HepG2 (cell line): ENCODE results near the gene AFTPH. TPM values are rescaled to one million over a fixed set of nuclear protein-coding genes. Genes with fewer than 3 reads are reported as not detected.

ENCODE experiments used
- ARID2 ChIP-seq: sonication (generic); formaldehyde crosslinking; IDR thresholded peaks from 2 replicates; pipeline ENCODE4 v1.8.1; 2022; ENCODE audit warnings: mild to moderate bottlenecking, missing genetic modification reagents, borderline replicate concordance
- ATF7-NPFF ChIP-seq: sonication (generic); formaldehyde crosslinking; IDR thresholded peaks from 2 replicates; pipeline ENCODE4 v1.8.1; 2023; ENCODE audit warnings: mild to moderate bottlenecking, low read depth, missing genetic modification reagents, moderate library complexity
- DNMT3B ChIP-seq: conservative IDR thresholded peaks from 2 replicates; pipeline ENCODE4 v1.6.1; 2016; ENCODE audit warnings: missing biosample characterization, control low read depth
- FOXM1 ChIP-seq: sonication (generic); formaldehyde crosslinking; IDR thresholded peaks from 2 replicates; pipeline ENCODE4 v1.5.0; 2020; ENCODE audit warnings: missing genetic modification reagents
- KAT8 ChIP-seq: IDR thresholded peaks from 2 replicates; pipeline ENCODE4 v1.6.1; 2016; ENCODE audit warnings: missing genetic modification reagents, missing compliant biosample characterization
- RAD21 ChIP-seq: fragments of 450-650 bp; formaldehyde crosslinking; IDR thresholded peaks from 2 replicates; pipeline ENCODE4 v1.5.0; 2020; ENCODE audit warnings: mild to moderate bottlenecking
- SPEN ChIP-seq: sonication (generic); formaldehyde crosslinking; IDR thresholded peaks from 2 replicates; pipeline ENCODE4 v1.5.1; 2020; ENCODE audit warnings: low read depth, mild to moderate bottlenecking, missing genetic modification reagents
- TBX2 ChIP-seq: sonication (generic); formaldehyde crosslinking; IDR thresholded peaks from 2 replicates; pipeline ENCODE4 v1.5.0; 2020; ENCODE audit warnings: missing genetic modification reagents, mild to moderate bottlenecking, borderline replicate concordance
- ZNF160 ChIP-seq: sonication (generic); formaldehyde crosslinking; IDR thresholded peaks from 2 replicates; pipeline ENCODE4 v1.8.0; 2022; ENCODE audit warnings: mild to moderate bottlenecking, inconsistent platforms, missing genetic modification reagents
- ZNF782 ChIP-seq: sonication (generic); formaldehyde crosslinking; IDR thresholded peaks from 2 replicates; pipeline ENCODE4 v1.4.0; 2020; ENCODE audit warnings: missing genetic modification reagents, mild to moderate bottlenecking, borderline replicate concordance
- ZNF790 ChIP-seq: sonication (generic); formaldehyde crosslinking; IDR thresholded peaks from 2 replicates; pipeline ENCODE4 v1.8.0; 2022; ENCODE audit warnings: missing genetic modification reagents, mild to moderate bottlenecking, borderline replicate concordance
- ZSCAN20 ChIP-seq: sonication (generic); formaldehyde crosslinking; IDR thresholded peaks from 2 replicates; pipeline ENCODE4 v1.4.0; 2020; ENCODE audit warnings: missing genetic modification reagents, mild to moderate bottlenecking, borderline replicate concordance
- polyA plus RNA-seq, 8 experiments: library from polyadenylated mRNA; depleted of rRNA in 3 of 8; stranded (reverse) in 7 of 8; unstranded in 1 of 8; fragments of >200 nt; fragmentation: Illumina TruSeq in 4 of 8; extraction: Trizol in 4 of 8; gene quantifications; 2 replicates each; pipeline versions ENCODE4 v1.2.1 to v1.2.3, GENCODE V29; 2011 to 2016; ENCODE audit warnings: low read depth in 4 of 8, missing spikeins in 1 of 8, mixed read lengths in 1 of 8; ENCODE audit not compliant: insufficient read depth in 1 of 8
- total RNA-seq, 5 experiments: library from RNA; depleted of rRNA; stranded (reverse); fragments of >200 nt; fragmentation: Illumina TruSeq; extraction: Trizol; gene quantifications; 2 replicates each; pipeline ENCODE4 v1.2.3, GENCODE V29; 2016; ENCODE audit warnings: low read depth in 1 of 5
- TF ChIP-seq, protein P1 (sequence below): sonication (generic); formaldehyde crosslinking; IDR thresholded peaks from 2 replicates; pipeline ENCODE4 v1.4.0; 2020; ENCODE audit warnings: mild to moderate bottlenecking, missing genetic modification reagents
- TF ChIP-seq, protein P2 (sequence below): sonication (generic); formaldehyde crosslinking; IDR thresholded peaks from 2 replicates; pipeline ENCODE4 v1.9.0; 2022; ENCODE audit warnings: low read depth, missing genetic modification reagents
- TF ChIP-seq, protein P3 (sequence below): sonication (generic); formaldehyde crosslinking; IDR thresholded peaks from 2 replicates; pipeline ENCODE4 v1.5.0; 2020; ENCODE audit warnings: missing genetic modification reagents
- TF ChIP-seq, protein P4 (sequence below): sonication (generic); formaldehyde crosslinking; IDR thresholded peaks from 2 replicates; pipeline ENCODE4 v1.4.0; 2020; ENCODE audit warnings: mild to moderate bottlenecking, low read depth, missing genetic modification reagents

AFTPH gene
- total and polyA plus RNA-seq, 2 of the 13 experiments (the other 11 are each of a cell fraction or from before 2014, with no cell fraction given) = 27.5 to 36.8 TPM

DNA sequence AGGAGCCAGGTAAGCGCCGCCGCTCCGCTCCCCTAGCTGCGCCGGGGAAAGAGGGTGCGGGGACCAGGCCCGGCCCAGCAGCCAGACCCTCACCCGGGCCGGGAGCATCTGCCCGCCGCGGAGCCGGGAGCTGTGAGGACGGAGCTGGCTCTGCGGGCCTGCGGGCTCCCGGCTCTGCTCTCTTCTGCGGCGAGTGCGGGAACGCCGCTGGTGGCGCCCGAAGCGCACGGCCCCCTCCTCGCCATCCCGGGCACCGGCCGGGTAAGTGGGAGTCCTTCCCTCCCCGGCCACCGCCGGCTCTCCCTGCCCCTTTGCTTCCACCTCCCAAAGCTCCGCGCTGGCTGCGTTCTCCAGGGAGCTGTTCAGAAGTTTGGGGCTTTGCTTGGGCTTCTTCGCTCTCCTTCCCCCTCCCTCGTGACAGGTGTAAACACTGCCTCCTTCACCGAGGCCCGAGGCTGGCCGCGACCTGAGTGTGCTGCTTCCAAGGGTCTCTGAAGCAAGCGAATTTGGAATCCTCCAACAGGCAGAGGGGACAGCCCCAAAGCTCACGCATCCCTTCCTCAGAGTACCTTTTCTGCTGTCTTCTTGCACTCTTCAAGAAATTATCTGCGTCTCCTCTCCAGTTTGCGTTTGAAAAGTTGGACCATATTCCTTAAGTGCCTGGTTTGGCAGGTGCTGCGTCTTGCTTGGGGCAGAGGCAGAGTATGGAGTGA, 632 bp downstream of the AFTPH start (continued):
- TF ChIP-seq, protein P1, sequence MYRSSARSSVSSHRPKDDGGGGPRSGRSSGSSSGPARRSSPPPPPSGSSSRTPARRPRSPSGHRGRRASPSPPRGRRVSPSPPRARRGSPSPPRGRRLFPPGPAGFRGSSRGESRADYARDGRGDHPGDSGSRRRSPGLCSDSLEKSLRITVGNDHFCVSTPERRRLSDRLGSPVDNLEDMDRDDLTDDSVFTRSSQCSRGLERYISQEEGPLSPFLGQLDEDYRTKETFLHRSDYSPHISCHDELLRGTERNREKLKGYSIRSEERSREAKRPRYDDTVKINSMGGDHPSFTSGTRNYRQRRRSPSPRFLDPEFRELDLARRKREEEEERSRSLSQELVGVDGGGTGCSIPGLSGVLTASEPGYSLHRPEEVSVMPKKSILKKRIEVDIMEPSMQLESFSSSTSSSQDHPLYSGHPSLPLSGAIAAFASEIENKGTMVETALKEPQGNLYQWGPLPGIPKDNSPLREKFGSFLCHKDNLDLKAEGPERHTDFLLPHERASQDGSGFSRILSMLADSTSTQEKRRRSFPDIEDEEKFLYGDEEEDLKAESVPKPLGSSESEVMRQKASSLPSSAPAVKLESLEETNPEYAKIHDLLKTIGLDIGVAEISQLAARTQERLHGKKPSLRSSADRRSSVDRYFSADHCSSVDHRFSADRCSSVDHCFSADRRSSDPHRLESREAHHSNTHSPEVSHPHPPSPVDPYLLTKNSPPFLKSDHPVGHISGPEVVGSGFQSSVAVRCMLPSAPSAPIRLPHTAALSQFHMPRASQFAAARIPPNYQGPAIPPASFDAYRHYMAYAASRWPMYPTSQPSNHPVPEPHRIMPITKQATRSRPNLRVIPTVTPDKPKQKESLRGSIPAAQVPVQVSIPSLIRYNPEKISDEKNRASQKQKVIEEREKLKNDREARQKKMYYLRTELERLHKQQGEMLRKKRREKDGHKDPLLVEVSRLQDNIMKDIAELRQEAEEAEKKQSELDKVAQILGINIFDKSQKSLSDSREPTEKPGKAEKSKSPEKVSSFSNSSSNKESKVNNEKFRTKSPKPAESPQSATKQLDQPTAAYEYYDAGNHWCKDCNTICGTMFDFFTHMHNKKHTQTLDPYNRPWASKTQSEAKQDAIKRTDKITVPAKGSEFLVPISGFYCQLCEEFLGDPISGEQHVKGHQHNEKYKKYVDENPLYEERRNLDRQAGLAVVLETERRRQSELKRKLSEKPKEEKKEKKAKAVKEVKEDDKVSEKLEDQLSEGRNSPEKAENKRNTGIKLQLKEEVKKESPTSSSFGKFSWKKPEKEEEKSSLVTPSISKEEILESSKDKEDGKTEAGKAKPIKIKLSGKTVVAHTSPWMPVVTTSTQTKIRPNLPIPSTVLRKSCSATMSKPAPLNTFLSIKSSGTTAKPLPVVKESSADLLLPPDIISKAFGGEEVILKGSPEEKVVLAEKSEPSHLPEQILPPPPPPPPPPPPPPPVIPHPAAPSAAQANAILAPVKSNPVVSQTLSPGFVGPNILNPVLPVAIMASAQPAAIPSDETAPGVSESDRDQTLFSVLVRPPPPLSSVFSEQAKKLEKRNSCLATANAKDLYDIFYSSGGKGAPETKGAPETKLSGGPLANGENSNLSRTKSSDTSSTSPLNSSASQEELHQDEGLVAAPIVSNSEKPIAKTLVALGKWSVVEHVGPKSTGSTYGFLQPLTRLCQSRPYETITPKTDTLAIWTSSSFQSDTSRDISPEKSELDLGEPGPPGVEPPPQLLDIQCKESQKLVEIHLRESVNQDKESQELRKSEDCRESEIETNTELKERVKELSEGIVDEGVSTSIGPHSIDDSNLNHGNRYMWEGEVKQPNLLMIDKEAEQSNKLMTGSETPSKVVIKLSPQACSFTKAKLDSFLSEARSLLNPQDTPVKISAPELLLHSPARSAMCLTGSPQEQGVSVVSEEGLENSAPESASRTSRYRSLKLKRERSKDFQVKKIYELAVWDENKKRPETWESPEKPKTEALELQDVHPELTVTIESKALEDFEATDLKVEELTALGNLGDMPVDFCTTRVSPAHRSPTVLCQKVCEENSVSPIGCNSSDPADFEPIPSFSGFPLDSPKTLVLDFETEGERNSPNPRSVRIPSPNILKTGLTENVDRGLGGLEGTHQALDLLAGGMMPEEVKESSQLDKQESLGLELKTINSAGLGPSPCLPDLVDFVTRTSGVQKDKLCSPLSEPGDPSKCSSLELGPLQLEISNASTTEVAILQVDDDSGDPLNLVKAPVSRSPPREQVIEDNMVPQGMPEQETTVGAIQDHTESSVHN (CRISPR knock-in tag) = peak; percentile 86; the same call in 1 of the 2 replicates
- TF ChIP-seq ZNF160 (CRISPR knock-in tag) (no peak; the same call in 1 of the 2 replicates), ATF7-NPFF (CRISPR knock-in tag) (no peak; the same call in 1 of the 2 replicates), ZSCAN20 (peak; percentile 78; the same call in 1 of the 2 replicates), ZNF782 (no peak), ZNF790 (CRISPR knock-in tag) (no peak), FOXM1 (CRISPR knock-in tag) (no peak), DNMT3B (CRISPR knock-in tag) (no peak), RAD21 (CRISPR knock-in tag) (peak; percentile 36; the same call in 1 of the 2 replicates), SPEN (CRISPR knock-in tag) (no peak), ARID2 (CRISPR knock-in tag) (peak; percentile 84; the same call in 1 of the 2 replicates), TBX2 (CRISPR knock-in tag) (no peak; the same call in 1 of the 2 replicates), KAT8 (CRISPR knock-in tag) (no peak)
- TF ChIP-seq, protein P2, sequence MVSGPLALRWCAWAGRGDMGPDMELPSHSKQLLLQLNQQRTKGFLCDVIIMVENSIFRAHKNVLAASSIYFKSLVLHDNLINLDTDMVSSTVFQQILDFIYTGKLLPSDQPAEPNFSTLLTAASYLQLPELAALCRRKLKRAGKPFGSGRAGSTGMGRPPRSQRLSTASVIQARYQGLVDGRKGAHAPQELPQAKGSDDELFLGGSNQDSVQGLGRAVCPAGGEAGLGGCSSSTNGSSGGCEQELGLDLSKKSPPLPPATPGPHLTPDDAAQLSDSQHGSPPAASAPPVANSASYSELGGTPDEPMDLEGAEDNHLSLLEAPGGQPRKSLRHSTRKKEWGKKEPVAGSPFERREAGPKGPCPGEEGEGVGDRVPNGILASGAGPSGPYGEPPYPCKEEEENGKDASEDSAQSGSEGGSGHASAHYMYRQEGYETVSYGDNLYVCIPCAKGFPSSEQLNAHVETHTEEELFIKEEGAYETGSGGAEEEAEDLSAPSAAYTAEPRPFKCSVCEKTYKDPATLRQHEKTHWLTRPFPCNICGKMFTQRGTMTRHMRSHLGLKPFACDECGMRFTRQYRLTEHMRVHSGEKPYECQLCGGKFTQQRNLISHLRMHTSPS (CRISPR knock-in tag) = no peak; the same call in 1 of the 2 replicates
- TF ChIP-seq, protein P3, sequence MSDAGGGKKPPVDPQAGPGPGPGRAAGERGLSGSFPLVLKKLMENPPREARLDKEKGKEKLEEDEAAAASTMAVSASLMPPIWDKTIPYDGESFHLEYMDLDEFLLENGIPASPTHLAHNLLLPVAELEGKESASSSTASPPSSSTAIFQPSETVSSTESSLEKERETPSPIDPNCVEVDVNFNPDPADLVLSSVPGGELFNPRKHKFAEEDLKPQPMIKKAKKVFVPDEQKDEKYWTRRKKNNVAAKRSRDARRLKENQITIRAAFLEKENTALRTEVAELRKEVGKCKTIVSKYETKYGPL (CRISPR knock-in tag) = no peak
- TF ChIP-seq, protein P4, sequence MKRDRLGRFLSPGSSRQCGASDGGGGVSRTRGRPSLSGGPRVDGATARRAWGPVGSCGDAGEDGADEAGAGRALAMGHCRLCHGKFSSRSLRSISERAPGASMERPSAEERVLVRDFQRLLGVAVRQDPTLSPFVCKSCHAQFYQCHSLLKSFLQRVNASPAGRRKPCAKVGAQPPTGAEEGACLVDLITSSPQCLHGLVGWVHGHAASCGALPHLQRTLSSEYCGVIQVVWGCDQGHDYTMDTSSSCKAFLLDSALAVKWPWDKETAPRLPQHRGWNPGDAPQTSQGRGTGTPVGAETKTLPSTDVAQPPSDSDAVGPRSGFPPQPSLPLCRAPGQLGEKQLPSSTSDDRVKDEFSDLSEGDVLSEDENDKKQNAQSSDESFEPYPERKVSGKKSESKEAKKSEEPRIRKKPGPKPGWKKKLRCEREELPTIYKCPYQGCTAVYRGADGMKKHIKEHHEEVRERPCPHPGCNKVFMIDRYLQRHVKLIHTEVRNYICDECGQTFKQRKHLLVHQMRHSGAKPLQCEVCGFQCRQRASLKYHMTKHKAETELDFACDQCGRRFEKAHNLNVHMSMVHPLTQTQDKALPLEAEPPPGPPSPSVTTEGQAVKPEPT (CRISPR knock-in tag) = no peak
